Jurkat, Clone E6-1 (cell line): ENCODE results near the gene GMPPB.

Experiments
- DNase-seq: peaks from one replicate; pipeline ENCODE4 v3.0.0-alpha.2; 2011; ENCODE audit warnings: low read depth, low spot score
- H3K4me3 ChIP-seq: 2 replicates; pipeline ENCODE4 v1.5.1; 2011; ENCODE audit warnings: mild to moderate bottlenecking, low read length, control low read depth, moderate library complexity

The GMPPB gene

DNA sequence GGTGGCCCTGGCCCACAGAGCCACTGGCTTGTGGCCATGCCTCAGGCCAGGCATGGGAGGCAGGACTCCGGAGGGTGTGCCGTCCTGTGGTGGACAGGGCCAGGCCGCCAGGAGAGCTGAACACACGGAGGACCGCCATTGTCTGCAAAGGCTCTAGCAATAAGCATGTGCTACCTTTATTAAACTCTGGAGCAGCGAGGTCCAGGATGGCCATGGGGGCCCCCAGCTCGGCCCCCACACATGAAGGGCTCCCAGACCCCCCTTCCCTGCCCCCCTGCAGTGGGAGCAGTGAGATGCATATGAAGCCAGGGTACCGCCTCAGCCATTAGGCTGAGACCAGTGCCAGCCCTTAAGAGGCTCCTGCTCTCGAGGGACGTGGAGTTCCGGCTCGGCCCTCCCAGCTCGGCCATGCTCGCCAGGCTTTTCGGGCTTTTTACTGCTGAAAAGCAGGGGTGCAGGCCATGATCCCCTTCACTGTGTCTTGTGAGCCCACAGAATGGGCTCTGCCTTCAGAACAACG lies 7.0 kb downstream of the GMPPB start:
- H3K4me3 ChIP-seq: no peak overlapping the region

DNA sequence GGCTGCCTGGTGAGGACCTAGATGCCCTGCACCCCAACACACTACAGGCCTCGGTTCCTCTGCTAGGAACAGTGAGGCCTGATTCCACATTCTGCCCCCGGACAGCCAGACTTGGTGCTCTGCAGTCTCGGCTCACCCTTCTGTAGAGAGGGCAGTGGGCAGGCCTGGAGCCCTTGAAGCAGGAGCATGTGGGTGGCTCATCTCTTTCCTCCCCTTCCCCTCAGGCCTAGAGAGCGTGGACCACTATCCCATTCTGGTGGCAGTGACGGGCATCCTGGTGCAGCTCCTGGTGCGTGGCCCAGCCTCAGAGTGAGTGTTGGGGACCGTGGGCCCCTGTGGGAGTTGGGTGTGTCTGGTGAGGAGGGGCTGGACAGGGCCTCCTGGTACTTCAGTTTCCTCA lies 7.6 kb downstream of the GMPPB start:
- no peak for DNase-seq
- H3K4me3 ChIP-seq: no peak overlapping the region

More for the DNA sequence above, 7.0 kb downstream of the GMPPB start:
- no peak for DNase-seq

- no peak for DNase-seq
- no peak overlapping the region for H3K4me3 ChIP-seq
Observed at GRCh38 chr3:49715611-49716121, 8.1 kb downstream of the GMPPB start.

GRCh38 chr3:49714728-49715550 lies 8.8 kb downstream of the GMPPB start:
- H3K4me3 ChIP-seq: no peak overlapping the region

DNA sequence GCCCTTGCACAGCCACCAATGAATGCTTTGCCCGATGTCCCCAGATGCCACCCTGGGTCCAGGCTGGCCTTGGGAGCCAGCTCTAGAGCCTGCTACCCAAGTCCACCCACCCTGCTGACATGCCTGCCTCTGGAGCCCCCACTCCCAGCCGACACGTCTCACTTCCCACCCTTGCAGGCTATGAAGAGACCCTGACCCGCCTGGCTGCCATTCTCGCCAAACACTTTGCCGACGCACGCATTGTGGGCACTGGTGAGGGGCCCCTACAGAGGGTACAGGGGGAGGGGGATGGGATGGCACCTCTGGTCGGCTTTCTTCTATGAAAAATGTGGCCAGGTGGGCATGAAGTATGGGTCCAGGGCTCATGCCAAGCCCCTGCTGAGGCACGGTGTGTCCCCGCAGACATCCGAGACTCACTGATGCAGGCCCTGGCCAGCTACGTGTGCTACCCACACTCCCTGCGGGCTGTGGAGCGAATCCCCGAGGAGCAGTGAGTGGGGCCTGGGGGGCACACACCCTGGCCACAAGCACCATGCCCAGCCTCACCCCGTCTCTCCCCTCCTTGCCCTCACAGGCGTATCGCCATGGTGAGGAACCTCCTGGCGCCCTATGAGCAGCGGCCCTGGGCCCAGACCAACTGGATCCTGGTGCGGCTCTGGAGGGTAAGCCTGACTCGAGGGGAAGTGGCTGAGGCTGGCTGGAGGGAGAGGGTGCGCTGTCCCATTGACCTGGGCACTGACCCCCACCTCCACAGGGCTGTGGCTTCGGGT lies 10.2 kb downstream of the GMPPB start:
- H3K4me3 ChIP-seq: no peak overlapping the region
- DNase-seq: no peak

More at GRCh38 chr3:49714728-49715550, 8.8 kb downstream of the GMPPB start:
- no peak for DNase-seq

DNA sequence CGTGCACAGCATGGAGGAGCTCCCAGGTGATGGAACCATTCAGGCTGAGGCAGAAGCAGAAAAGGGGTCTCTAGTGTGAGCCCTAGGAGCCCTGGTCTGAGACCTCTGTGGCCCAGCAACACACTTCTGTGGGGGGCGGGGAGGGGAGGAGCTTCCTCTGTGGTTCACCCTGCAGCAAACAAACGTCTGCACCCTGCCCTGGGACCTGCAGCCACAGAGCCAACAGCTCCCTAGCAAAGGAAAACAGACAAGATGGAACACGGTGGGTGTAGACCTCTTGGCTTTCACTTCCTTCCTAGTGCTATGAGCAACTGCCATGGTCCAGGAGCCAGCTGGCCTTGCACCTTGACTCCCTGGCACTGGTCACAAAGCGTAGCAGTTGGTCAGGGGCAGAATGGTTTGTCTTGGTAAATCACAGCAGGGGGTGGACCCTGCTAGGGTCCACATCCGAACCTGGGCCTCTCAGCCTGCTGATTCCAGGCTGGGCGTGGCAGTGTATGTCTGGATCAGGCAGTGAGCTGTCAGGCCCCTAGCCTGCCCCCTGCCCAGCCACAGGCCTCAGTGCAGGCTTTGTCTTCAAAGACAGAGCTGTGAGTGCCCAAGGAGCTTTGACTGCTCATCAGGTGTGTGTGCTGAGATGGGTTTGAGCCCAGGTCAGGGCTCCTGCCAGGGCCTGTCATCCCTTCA lies 11.0 kb downstream of the GMPPB start:
- DNase-seq: peak; percentile 85
- H3K4me3 ChIP-seq: peak overlapping the region; percentile 39

DNA sequence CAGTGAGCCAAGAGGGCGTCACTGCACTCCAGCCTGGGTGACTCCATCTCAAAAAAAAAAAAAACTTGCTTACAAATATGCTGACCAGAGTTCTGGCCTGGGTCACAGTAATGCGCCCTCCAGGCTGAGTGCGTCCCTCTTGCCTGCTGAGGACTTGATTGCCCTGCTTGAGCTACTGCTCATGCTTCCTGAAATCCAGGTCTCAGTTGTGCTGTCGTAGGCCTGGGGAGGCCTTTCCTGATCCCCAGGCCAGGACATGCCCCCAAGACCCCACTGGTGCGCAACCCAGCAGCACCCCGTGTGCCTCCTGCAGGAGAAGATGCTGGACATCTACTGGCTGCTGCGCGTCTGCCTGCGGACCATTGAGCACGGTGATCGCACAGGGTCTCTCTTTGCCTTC lies 11.6 kb downstream of the GMPPB start:
- DNase-seq: no peak
- H3K4me3 ChIP-seq: peak overlapping the region; percentile 39

DNA sequence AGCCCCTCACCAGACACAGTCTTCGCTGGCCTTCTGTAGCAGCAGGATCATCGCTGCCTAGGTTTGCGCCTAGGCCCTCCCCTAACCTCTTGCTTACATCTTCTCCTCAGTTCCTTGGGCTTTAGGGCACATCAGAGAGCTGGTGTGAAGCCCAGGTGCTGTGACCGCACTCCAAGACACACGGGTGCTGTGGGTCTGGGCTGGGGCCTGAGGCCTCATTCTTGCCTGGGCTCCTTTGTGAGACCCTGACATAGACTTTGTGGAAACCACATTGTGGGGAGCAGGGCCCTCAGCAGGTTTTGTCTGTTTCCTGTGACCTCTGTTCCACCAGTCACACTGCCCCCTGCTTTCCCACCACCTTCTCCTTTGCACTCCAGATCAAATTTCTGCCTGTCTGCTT lies 12.3 kb downstream of the GMPPB start:
- H3K4me3 ChIP-seq: peak overlapping the region; percentile 16
- DNase-seq: peak; percentile 89

DNA sequence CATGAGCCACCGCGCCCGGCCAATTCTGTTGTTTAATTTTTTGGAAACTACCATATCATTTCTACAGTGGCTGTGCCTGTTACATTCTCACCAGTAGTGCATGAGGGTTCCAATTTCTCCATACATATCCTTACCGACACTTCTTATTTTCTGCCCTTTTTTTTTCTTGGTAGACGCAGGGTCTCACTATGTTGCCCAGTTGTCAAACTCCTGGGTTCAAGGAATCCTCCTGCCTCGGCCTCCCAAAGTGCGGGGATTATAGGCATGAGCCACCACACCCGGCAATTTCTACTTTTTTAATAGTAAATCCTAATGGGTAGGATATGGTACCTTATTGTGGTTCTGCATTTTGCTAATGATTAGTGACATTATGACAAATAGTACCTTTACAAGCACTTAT lies 13.9 kb downstream of the GMPPB start:
- no peak for DNase-seq
- H3K4me3 ChIP-seq: no peak overlapping the region

DNA sequence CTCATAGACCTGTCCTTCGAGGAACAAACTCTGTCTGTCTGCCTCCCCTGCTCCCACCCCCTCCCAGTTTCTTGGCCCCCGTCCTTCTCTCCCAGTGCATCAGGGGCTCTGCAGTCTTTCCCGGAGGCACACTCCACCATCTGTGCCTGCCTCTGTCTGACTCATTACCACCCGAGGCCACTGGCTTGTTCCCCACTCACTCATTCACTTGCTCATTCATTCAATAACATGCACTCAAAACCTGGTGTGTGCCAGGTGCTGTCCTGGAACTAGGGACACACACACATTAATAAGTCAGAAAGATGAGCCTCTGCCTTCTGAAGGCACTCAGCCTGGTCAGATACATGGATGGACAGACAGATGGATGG lies 16.7 kb downstream of the GMPPB start:
- no peak overlapping the region for H3K4me3 ChIP-seq
- DNase-seq: no peak

DNA sequence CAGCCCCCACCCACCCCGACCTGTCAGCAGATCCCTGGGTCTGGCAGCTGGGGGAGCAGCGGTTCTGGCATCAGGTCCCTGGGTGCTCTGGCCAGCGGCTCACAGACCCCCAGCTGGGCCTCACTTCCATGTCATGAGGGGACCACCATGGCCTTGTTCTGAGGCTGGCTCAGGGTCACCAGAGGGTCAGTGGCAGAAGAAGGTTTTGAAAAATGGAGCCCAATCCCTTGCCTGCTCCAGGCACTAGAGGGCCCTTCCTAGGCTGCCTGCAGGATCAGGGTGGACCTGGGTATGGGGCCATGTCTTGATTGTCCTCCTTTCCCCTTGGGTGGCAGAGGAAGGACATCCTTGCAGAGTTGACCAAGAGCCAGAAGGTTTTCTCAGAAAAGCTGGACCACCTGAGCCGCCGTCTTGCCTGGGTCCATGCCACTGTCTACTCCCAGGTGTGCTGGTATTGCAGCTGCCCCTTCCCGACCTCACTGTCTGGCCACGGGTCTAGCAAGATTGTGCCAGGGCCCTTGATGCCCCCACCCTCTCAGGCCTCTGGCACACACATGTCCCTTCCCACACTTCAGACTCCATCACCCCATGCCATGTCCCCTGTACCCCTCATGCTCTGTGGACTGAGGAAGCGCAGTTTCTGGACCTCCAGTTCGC lies 17.2 kb downstream of the GMPPB start:
- no peak for DNase-seq

DNA sequence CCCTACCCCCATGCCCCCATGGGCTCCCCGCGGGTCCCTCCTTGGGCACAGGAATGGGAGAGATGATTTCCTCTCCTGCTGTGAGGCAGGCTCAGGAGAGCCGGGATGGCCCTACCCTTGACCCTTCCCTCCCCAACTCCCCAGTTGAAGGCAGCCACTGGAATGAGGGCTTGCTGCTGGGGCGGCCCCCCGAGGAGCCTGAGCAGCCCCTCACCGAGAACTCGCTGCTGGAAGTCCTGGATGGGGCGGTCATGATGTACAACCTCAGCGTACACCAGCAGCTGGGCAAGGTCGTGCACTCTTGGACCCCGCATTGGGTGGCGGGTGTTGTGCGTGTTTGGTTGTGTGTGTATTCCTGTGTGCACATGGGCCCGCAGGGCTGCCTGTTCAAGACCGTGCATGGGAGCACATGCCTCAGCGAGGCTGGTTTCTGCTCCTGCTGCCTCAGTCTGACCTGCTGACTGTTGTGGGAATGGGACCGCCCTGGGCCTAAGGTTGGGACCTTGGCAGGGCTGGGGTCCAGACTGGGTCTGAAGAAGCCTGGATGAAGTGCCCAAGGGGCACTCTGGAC lies 18.3 kb downstream of the GMPPB start:
- no peak for DNase-seq
- H3K4me3 ChIP-seq: no peak overlapping the region

More for the DNA sequence above, 17.2 kb downstream of the GMPPB start:
- H3K4me3 ChIP-seq: no peak overlapping the region

GRCh38 chr3:49704629-49705028 lies 19.1 kb downstream of the GMPPB start:
- no peak for DNase-seq

GRCh38 chr3:49703956-49704355 lies 19.8 kb downstream of the GMPPB start:
- no peak for DNase-seq
- H3K4me3 ChIP-seq: no peak overlapping the region

More at GRCh38 chr3:49704629-49705028, 19.1 kb downstream of the GMPPB start:
- H3K4me3 ChIP-seq: no peak overlapping the region

DNA sequence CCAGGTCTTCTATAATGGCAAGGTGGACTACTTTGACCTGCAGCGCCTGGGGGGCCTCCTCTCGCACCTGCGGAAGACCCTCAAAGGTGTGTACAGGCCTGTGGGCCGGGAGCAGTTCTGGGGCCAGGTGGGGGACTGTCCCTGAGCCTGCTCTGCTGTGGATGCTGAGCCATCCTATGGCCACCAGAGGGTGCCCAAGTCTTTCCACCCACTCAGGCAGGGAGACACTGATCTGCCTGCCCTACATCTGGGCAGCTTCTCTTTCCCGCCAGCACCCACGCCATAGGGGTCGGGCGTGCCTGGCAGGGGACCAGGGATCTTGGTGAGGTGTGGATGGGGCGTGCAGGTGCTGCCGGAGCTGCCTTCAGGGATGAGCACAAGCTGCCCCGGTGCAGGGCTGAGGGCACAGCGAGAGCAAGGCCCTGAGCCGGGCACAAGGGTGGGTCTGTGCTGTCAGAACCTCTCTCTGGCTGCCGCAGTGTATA lies 20.3 kb downstream of the GMPPB start:
- peak; percentile 54 for DNase-seq
- H3K4me3 ChIP-seq: no peak overlapping the region

GRCh38 chr3:49702672-49703071 lies 21.1 kb downstream of the GMPPB start:
- DNase-seq: no peak

DNA sequence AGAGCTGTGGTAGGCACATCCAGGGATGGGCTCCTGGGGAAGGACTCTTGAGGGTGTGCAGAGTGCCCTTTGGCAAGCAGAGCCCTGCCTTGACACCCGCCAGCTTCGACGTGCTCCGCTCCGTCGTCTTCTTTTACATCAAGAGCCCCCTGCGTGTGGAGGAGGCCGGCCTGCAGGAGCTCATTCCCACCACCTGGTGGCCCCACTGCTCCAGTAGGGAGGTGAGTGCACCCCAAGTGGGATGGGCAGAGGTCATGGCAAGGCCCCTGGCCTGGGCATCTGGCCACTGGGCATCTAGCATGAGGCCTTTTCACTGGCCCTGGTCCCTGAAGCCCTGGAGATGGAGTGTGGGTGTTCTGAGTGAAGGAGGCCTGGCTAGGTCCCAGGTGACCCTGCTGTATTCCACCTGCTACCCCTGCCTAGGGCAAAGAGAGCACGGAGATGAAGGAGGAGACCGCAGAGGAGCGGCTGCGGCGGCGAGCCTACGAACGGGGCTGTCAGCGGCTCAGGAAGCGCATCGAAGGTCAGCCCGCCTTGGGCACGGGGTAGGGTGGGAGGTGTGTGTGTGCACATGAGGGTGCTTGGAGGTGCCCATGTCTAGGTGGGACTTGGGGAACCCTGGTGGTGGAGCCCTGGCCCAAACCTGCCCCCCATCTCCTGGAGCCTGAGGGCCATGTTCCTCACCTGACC lies 22.2 kb downstream of the GMPPB start:
- DNase-seq: no peak
- H3K4me3 ChIP-seq: no peak overlapping the region

More at GRCh38 chr3:49702672-49703071, 21.1 kb downstream of the GMPPB start:
- no peak overlapping the region for H3K4me3 ChIP-seq
